Stimulated activated CD4-positive, alpha-beta T cell treated with anti-CD3 and anti-CD28 coated beads, Interleukin-4, amount 100 ng/mL, for 48 hours (primary cell): Measurements from ENCODE around the gene CLIC5.

Experiments used
- DNase-seq, 2 donors: peaks; one replicate each; pipeline ENCODE4 v3.0.0-alpha.2; 2020; ENCODE audit warnings: low read depth in 2 of 2

CLIC5 gene

DNA sequence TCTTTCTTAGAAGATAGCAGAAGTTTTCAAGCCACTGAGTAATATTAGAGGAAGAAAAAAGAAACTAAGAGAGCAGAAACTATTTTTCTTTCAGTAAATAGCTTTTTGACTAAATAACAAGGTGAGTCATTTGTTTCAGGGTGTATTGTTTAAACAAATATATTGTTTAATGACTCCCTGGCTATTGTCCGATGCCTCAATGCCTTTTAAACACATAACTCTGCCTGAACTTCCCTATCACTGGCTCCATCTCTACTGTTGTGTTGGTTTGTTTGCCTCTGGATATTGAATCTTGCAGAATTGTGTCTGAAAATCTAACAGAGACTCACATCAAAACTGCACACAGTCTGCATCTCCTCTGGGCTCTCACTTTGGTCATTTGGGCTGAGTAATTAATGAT lies 19.6 kb upstream of the CLIC5 start:
- DNase-seq: no peak

DNA sequence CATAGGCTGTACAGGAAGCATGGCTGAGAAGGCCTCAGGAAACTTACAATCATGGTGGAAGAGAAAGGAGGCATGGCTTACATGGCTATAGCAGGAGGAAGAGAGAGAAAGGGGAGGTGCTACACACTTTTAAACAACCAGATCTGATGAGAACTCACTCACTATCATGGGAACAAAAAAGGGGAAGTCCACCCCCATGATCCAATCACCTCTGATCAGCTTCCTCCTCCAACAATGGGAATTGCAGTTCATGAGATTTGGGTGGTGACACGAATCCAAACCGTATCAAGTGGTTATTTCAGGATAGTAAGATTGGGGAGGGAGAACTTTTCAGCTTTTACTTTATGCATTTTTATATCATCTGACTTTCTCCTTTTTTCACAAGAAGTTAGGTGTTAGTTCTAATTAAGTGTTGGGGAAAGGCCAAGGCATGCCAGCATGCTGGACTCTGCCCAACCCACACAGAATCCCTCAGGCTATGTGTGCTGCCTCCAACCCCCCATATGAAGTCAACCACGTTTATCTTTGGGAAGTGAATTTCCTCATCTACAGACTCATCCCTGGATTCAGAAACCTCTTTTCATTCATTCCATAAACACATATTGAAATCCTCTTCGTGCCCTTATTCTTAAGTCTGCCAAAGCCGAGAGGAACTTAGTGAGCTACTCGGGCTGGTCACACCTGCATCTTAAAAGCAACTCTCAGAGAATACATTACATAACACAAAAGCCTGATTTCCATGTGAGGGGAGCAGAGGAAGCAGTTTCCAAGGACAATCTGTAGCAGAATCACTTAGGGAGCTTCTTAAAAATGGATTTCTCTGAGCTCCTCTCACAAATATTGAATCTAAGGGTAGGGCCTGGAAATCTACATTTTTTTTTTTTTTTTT lies 16.7 kb upstream of the CLIC5 start:
- DNase-seq: no peak

DNA sequence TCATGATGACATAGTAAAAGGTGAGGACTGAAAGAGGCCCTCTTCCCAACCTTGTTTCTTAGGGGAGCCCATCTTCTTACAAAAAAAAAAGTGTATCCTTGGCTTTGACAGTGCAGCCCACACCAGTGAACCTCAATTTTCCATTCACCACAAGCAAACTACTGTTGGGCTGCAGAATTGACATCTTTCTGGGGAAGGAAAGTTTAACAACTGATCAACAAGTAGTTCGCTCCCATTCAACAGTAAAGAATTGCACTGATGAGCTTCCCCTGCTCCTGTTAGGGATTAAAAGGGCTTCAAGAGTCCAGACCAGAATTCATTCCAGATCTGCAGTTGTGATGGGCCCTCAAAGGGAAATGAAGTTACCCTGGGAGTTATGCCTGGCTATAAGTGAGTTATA lies 13.9 kb upstream of the CLIC5 start:
- DNase-seq: no peak

DNA sequence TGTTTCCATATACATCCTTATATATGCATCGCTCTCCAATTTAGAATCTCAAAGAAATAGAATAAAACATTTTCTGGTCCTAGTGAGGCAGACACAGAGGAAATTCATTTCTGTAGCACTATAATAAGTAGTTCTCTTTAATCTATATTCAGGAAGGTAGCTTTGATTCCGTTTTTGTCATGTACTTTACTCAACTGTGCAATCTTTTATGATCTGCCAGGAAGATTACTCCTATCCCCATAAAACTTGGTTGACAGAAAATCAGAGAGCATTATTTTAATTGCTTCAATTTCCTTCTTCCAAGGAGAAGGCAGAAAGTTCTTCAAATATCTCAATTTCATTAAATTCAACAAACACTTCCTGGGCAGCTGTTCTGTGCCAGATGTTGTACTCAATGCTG lies 10.6 kb upstream of the CLIC5 start:
- no peak for DNase-seq

DNA sequence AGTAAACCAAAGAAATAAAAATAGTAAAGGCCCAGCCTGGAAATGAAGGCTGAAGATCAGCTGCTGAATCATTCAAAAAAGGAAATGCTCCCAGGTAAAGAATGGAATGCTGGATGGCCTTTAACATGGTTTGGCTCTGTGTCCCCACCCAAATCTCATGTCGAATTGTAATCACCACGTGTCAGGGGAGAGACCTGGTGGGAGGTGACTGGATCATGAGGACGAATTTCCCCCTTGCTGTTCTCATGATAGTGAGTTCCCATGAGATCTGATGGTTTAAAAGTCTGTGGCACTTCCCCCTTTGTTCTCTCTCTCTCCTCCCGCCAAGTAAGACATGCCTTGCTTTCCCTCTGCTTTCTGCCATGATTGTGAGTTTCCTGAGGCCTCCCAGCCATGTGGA lies 9.9 kb upstream of the CLIC5 start:
- DNase-seq: no peak

DNA sequence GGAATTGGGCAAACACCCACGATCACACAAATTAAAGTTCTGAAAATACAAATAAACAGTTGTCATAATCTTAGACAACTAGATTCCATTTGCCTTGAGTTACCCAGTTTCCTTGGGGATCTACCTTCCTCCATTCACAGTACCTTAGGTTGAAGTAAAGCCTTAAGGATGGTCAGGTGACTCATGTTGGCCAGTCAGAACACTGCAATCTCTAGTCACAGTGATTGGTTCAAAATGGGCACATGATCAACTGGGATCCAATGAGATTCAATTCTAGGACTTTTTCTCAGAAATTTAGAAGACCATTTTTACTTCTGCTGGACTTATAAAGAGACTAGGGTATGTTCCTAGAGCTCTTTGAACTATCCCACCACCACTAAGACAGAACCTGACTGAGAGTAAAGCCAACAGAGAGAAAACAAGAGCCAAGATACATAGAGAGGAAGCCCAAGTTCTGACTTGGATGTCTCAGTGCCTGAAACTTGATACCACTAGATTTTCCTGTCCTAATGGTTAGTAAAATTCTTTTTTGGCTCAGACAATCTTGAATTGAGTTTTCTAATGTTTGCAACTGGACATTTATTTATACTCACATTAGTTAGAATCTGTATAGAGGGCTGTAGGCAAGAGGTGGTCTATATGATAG lies 8.6 kb upstream of the CLIC5 start:
- DNase-seq: no peak

DNA sequence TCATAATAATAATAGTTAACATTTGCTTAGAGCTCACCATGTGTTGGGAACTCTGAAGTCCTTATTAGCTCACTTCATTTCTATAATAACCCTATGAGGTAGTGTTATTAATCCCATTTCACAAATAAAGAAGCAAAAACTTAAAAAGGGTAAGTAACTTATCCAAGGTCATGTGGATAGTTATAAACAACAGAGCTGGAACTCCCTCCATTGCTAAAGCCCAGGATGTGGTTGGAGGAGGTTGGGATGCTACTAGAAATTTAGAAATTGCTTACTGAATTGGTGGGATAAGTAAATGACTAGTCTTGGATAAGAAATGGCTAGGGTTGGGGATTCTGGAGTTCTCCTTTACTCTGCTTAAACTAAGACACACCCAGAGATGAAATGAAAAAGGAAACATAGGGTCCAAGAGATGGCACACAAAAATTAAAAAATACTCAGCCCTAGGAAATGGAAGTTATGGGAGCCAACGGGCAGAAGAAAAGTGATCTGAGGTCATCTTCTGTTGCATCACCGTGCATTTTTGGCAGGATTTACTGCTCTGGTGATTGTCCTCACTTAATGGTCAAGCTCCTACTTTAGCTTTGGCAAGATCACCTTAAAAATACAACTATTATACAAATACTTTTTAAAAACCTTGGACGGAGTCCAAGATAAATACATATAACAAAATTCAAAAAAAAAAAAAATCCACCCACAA lies 7.7 kb upstream of the CLIC5 start:
- DNase-seq: no peak

DNA sequence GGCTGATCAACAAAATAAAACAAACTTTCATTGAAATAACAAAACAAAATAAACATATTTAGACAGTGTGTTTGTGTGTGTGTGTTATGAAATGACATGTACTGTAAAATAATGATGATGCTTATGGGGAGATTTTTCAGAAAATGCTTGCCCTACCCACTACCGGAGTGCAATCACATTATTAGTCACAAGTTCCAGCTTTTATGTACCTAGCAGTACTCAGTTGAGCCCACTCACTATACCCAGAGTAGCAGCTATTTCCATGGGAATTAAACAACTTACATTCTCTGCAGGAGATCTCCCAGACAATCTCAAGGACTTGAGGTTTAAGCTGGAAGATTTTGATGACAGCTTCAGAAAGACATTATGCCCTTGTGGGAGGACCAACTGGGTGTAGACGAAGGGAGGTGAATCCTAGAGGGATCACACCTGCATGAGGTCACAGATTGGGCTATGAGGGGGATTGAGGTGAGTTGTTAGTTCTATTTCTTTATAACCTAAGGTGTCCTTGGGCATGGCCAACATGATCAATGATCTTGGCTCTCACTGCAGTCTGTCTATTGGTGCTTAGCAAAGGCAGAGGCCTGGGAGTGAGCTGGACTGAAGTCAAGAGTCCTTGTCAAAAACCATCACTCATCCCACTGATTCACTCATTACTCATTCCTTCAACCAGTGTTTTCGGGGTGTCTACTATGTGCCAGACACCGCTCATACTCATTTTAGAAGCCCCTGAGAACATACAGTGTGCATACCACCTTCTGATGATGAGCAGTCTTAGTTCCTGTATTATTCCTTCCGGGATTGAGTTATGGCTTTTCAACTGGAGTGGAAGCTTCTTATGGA lies 6.7 kb upstream of the CLIC5 start:
- no peak for DNase-seq

DNA sequence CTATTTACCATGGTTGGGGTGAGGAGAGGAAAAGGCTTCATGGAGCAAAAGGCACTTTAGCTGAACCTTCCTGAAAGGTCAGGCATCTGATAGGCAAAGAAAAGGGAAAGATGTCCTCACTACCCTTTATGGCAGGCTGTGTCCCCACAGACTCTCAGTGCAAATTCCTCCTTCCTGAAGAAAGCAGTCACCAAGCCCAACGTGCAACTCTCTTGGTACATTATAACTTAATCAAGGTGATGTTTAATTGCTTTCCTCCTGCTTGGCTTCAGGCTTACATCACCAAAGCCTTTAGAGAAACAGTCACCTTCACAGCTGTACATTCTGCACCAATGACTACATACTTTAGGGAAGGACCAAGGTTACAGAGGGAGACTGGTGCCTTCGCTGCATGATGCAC lies 2.1 kb upstream of the CLIC5 start:
- no peak for DNase-seq

DNA sequence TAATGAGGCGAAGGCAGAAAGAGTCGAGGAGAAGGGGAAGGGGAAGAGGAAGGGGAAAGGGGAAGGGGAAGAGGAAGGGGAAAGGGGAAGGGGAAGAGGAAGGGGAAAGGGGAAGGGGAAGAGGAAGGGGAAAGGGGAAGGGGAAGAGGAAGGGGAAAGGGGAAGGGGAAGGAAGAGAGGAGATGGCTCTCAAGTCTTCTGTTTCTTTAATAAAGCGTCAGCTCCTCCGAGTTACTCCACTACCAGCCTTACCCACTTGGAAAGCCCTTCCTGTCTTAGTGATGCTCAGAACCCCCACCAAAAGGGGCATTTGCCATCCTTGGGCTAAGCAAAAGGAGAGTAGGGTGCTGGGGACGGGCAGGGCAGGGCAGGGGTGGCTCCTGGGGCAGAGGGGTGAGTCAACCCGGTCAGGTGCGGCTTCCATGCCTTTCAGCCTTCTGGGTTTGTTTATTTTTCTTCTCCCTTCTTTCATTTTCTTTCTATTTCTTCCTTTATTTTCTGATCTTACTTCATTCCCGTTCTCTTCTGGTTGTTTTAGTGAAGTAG lies 476 bp upstream of the CLIC5 start:
- DNase-seq: no peak

DNA sequence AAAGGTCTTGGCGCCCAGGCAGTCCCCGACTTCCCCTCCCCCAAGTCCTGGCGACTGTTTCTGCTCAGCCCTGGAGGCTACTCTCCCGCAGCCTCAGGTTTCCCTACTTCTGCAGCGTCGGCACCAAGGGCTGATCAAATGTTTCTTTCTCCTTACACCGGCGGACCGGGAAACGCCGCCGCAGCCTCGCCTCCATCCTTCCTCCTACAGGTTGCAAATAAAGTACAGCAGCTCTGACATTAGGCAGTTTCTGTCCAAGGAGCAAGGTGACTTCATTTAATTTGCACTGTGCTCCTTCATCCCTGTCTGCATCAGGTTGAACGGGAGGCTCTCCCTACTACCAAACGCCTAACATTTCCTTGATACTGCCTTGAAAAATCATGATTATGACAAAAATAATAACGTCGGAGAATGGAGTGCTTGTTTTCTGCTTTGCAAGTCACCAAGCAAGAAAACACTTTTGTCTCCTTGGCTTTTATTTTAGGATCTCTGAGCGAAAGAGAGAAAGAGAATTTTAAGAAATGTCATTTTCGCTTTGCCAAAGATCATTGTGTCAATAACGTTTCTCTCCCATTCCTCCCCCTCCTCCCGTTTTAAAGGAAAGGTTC lies 1.0 kb downstream of the CLIC5 start:
- peak in 1 of 2 donors; percentile 12 for DNase-seq

DNA sequence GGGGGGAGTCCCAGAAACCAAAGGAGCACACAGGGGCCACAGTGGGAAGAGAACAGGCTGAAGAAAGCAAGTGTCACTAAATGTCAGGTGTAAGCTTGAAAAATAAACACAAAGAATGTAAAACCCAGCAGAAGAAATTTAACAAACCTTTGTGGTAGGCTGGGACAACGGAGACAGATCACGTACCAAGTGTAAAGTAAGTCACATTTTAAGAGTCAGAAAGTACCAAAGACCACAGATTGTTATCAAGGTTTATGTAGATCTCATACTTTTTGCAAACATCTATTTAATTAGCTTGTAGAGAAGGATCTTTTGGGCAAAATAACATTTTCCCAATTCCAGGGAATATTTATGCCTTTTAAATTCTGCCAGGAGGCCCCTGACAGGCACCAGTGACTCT lies 1.6 kb downstream of the CLIC5 start:
- DNase-seq: no peak

DNA sequence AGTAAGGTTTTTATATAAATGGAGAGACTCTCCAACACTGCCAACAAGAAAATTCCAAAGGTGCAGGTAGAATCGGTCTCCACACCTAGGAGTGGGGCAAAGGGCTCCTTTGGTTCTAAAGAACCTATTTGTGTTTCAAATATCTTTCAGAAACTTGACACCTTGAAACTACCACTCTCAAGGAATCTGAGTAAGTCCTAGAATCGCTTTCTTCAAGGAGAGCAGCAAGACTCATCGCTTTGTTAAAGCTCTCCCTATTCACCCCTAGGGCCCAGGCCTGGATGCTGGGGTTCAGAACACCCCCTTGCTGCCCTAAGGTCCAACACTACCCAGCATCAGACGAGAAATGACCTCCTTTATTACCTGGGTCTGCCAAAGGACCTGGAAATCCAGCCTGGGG lies 2.0 kb downstream of the CLIC5 start:
- DNase-seq: no peak

DNA sequence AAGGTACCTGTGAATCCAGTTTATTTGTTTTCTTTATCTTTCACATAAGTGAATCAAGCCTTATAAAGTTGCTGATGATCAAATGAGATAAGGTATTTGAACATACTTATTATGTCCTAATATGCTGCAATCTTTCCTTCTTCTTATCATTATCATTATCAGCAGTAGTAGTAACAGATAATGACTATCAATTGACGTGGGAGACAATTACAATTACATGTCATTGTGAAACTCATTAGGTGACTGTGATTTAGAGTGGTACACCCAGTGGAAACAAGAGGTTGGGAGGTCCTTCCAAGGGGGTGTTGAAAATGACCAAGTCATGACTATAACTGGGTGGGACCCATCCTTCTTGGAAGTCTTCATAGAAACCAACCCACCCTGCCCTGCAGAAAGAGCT lies 2.8 kb downstream of the CLIC5 start:
- no peak for DNase-seq

DNA sequence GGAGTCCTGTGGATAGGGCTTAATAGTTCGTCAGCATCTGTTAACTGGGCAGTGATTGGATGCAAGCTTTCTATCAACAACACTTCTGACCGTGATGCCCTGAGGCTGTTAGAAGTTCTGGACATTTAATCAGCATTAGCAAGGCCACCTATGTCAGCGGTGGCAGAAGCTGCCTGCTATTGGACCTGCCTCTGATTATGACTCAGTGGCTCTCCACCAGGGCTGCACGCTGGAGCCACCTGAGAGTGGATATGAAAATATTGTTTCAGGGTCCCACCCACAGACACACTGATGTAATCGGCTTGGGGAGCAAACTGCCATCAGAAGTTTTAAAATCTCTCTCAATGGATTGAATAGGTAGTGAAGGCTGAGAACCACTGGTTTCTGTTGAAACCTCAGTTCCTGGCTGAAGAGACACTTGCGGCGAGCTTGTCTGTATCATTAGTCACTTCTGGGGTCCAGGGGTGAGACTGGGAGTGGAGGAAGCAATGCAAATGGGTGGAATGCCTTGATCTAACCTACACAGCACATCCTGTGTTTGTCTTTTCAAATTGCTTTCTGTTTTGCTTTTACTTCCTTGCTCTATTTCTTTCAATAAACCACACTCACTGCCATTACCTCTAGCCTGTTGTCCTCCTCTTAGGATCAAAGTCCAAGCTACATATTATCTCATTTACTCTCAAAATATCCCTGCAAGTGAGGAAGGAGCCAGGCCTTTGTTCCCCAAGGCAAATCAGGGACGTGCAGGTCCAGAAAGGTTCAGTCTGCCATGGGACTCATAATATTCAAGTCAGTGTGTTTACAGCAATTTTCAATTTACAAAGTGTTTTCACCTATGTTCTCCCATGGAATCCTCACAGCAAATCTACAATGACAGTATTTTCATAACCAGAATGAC lies 4.2 kb downstream of the CLIC5 start:
- DNase-seq: peak in 1 of 2 donors; percentile 52

DNA sequence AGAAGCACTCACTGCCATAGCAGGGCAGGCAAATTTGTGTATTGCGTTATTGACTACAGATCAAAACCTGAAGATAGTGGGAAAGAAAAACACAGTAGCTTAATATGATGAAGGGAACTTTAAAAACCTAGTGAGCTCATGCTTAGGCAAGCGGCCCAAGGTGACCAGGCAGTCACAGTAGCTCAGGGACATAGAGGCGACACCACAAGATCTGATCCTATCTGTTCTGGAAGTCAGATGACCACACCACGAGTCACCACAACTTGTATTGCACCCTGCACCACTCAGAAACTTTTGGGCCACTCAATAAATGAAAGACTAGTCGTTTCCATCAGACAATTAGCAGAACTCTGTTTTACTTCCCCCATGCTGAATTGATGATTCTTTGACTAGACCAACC lies 4.9 kb downstream of the CLIC5 start:
- no peak for DNase-seq

DNA sequence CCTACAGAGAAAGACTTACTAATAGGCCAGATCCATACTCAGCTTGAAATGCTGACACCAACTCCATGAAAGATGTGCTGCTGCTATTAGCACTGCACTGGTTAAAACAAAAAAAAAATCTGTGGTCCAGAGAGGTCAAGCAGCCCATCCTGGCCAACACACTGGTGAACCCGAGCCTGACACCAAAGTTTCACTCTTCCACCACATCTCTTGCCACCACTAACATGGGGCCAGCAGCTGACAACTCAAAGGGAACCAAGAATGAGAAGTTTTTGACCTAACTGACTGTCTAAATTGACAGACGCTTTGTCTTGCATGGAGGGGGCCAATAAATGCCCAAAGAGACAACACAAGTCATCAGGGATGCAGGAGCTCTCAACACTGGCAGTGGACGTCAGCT lies 5.4 kb downstream of the CLIC5 start:
- no peak for DNase-seq

DNA sequence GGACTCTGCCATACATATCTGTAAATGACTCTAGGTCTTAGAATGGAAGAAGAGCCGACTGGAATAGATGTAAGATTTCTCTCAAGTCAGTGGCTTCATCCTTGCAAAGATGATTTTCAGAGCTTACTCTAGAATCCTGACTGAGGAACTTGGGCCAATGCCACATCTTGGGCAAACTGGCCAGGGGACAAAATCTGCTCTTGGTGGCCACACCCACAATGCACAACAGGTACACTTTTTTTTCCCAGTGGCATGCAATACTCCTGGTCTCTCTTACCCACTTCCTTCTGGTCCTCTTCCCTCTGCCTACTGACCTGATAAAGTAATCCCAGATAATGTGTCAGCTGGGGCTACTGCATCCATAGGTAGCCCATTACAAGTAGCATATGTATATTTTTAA lies 13.4 kb downstream of the CLIC5 start:
- no peak for DNase-seq

DNA sequence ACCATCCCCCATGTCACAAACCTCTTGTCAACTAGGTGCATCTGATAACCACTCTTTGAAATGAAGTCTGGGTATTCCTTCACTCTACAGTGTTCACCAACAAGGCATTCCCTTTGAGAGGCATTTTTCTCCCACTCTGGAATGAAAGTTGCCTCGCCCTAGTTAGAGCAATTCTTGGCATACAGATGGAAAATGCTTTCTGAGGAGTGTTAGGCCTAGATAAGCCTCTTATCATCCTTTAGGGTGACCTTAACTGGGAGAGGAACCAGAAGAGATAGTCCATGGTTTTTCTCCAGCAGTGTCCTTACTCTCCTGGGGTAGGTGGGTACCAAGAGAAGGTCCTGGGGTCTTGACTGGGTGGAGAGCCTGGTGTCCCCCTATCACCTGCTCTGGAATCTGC lies 14.8 kb downstream of the CLIC5 start:
- DNase-seq: no peak

DNA sequence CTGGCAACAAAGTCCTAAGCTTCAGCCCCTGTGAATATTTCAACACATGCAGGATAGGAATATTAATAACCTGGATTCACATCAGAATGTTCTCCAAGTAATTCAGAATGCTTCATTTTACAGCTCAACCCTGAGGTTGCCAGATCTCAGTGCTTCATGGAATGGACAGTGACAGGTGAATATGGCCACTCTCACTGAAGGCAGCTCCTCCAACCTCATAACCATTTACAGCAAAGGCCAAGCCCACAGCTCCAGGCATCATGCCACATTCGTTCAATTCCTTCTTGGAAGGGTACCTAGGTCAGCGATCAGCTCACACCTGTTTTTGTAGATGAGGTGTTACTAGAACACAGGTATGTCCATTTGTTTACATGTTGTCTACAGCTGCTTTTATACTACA lies 17.1 kb downstream of the CLIC5 start:
- DNase-seq: no peak
